Heart left ventricle (tissue), 13 donors: Measurements from ENCODE around the gene SZT2.

ENCODE experiments used
- CTCF ChIP-seq, 12 donors: fragments of 200-600 bp; sonication (generic) in 4 of 12; IDR thresholded peaks; one replicate each; pipeline versions ENCODE4 v1.5.0 to v1.8.0; 2018 to 2022; ENCODE audit warnings: antibody characterized with exemption in 12 of 12, mild to moderate bottlenecking in 5 of 12
- POLR2A ChIP-seq, 2 donors: fragments of 450-650 bp; IDR thresholded peaks; one replicate each; pipeline ENCODE4 v1.6.1; 2017; ENCODE audit warnings: antibody characterized with exemption in 2 of 2, mild to moderate bottlenecking in 2 of 2, moderate library complexity in 2 of 2
- donor health status: ischemic (EF 13 %, LVEDD 7.1; RV severe dilation, severe dysfunction).
- donor health status: DM: no; HTN: yes; CAD: no.
- donor health status: DM: no; HTN: no; CAD: no.
- donor health status: ischemic (EF 25% LVEDD 6.9; RV normal size, moderate dysfunction).
- donor health status: ischemic (EF 25% LVEDD 5.7; RV mildly dilated, moderate dysfunction).
- donor health status: ischemic (EF 35%, LVEDD 5.7; RV mildly dilated, moderate dysfunction).
- donor health status: nonischemic (EF 11% LVEDD 7.7; RV severe dilation, severe dysfunction).
- donor health status: DM: yes; HTN: yes; CAD: no.
- donor health status: PGD.
- donor health status: ischemic (EF 29% LVEDD 5.4; RV normal size, mild dysfunction).
- donor health status: nonischemic (EF 23%, LVEDD 6.1; RV moderate dilation, normal function).

GRCh38 chr1:43427941-43428340 lies 38.2 kb downstream of the SZT2 start:
- TF ChIP-seq CTCF (IDR thresholded peaks at IDR 0.05) (no peak), POLR2A (IDR thresholded peaks at IDR 0.05) (no peak)
